Epidermal melanocyte (primary cell): ENCODE data around the gene ANKRD22.

Experiments used
- DNase-seq: peaks from one replicate; pipeline ENCODE4 v3.0.0; 2011; ENCODE audit warnings: low spot score; ENCODE audit not compliant: insufficient read length

The ANKRD22 gene

GRCh38 chr10:88879534-88880281 lies 28.1 kb upstream of the ANKRD22 start, which contains the start of gene STAMBPL1:
Gene STAMBPL1, plus strand, starts transcription at chr10:88880245. Its CDS starts 21,464 bp downstream, at chr10:88901709.
- no peak for DNase-seq

GRCh38 chr10:88877298-88877697 lies 25.7 kb upstream of the ANKRD22 start:
- DNase-seq, result no peak

- DNase-seq, result no peak
These were observed 23.4 kb upstream of the ANKRD22 start for GRCh38 chr10:88875081-88875480.

GRCh38 chr10:88874281-88874680 lies 22.6 kb upstream of the ANKRD22 start:
- DNase-seq, result no peak

- DNase-seq, result no peak
These were observed 22.1 kb upstream of the ANKRD22 start for GRCh38 chr10:88873757-88874156.

- no peak for DNase-seq
These were observed 18.4 kb upstream of the ANKRD22 start for GRCh38 chr10:88870089-88870488.

- no peak for DNase-seq
These were observed 14.8 kb upstream of the ANKRD22 start for GRCh38 chr10:88866454-88866853.

- DNase-seq, result no peak
These were observed 13.7 kb upstream of the ANKRD22 start for GRCh38 chr10:88865281-88865876.

- no peak for DNase-seq
These were observed 9.4 kb upstream of the ANKRD22 start for GRCh38 chr10:88861036-88861435.

GRCh38 chr10:88858491-88858890 lies 6.8 kb upstream of the ANKRD22 start:
- no peak for DNase-seq

- no peak for DNase-seq
These were observed 6.2 kb upstream of the ANKRD22 start for GRCh38 chr10:88857831-88858230.

- DNase-seq, result no peak
These were observed 3.0 kb upstream of the ANKRD22 start for GRCh38 chr10:88854684-88855083.

GRCh38 chr10:88853155-88853881 lies 1.7 kb upstream of the ANKRD22 start:
- no peak for DNase-seq

- no peak for DNase-seq
These were observed 683 bp upstream of the ANKRD22 start for GRCh38 chr10:88852327-88852726.

- DNase-seq, result no peak
These were observed 932 bp downstream of the ANKRD22 start for GRCh38 chr10:88850712-88851111.

GRCh38 chr10:88849234-88849633 lies 2.4 kb downstream of the ANKRD22 start:
- DNase-seq, result no peak

- DNase-seq, result peak; percentile 20
These were observed 3.1 kb downstream of the ANKRD22 start for GRCh38 chr10:88848499-88848898.

- DNase-seq, result no peak
These were observed 8.5 kb downstream of the ANKRD22 start for GRCh38 chr10:88843171-88843570.

- no peak for DNase-seq
These were observed 10.1 kb downstream of the ANKRD22 start for GRCh38 chr10:88841316-88842111.

- DNase-seq, result no peak
These were observed 10.8 kb downstream of the ANKRD22 start for GRCh38 chr10:88840881-88841280.

- DNase-seq, result no peak
These were observed 11.5 kb downstream of the ANKRD22 start for GRCh38 chr10:88840104-88840503.
